OCI-LY3 (cell line): ENCODE data around the gene MLXIP.
A peak's percentile ranks its signal among the peaks of the same experiment; 100 is the strongest.
"Not testable (repeated sequence)": the region's sequence is repeated elsewhere in the genome, so short reads cannot be mapped to it uniquely, and the experiment has no call there.

Experiments used
- H2AFZ ChIP-seq: fragments of 200-600, 300-600 bp; shearing (Covaris generic); 2 replicates; pipeline ENCODE4 v1.6.0; 2014; ENCODE audit warnings: antibody characterized with exemption, low read depth, low read length
- H3K27ac ChIP-seq: fragments of 200-600, 300-600 bp; sonication (generic); 2 replicates; pipeline ENCODE4 v1.5.1; 2014; ENCODE audit warnings: mild to moderate bottlenecking, low read length, moderate library complexity, mixed read lengths
- H3K27me3 ChIP-seq: fragments of 200-600, 300-600 bp; sonication (generic); 2 replicates; pipeline ENCODE4 v1.6.1; 2014; ENCODE audit warnings: low read depth, low read length, mixed read lengths
- H3K36me3 ChIP-seq: fragments of 200-600, 300-600 bp; sonication (generic); replicated peaks from 2 replicates; pipeline ENCODE3; 2014; ENCODE audit warnings: low read depth, low read length, mixed read lengths
- H3K4me1 ChIP-seq: fragments of 300-600, 200-600 bp; sonication (generic); 2 replicates; pipeline ENCODE4 v1.6.1; 2014; ENCODE audit warnings: low read length, mixed read lengths
- H3K4me2 ChIP-seq: fragments of 200-600, 300-600 bp; sonication (generic); 2 replicates; pipeline ENCODE4 v1.6.1; 2014; ENCODE audit warnings: low read length, mixed read lengths
- H3K4me3 ChIP-seq: fragments of 300-600, 200-600 bp; sonication (generic); 2 replicates; pipeline ENCODE4 v1.5.1; 2014; ENCODE audit warnings: antibody characterized with exemption, mild to moderate bottlenecking, low read length, moderate library complexity
- H3K79me2 ChIP-seq: fragments of 300-600, 200-600 bp; shearing (Covaris generic); 2 replicates; pipeline ENCODE4 v1.6.1; 2014; ENCODE audit warnings: mild to moderate bottlenecking, low read length, mixed read lengths
- H3K9ac ChIP-seq: fragments of 300-600, 200-600 bp; shearing (Covaris generic); 2 replicates; pipeline ENCODE4 v1.6.0; 2014; ENCODE audit warnings: mild to moderate bottlenecking, low read length, moderate library complexity
- H3K9me3 ChIP-seq: fragments of 200-600, 300-600 bp; shearing (Covaris generic); 2 replicates; pipeline ENCODE4 v1.6.1; 2014; ENCODE audit warnings: low read length, mixed read lengths; ENCODE audit not compliant: insufficient read depth
- H4K20me1 ChIP-seq: fragments of 200-600, 300-600 bp; sonication (generic); 2 replicates; pipeline ENCODE4 v1.6.1; 2016; ENCODE audit warnings: low read length, mixed read lengths; ENCODE audit not compliant: insufficient read depth
- CTCF ChIP-seq: fragments of 200-600, 300-600 bp; sonication (generic); IDR thresholded peaks from 2 replicates; pipeline ENCODE4 v1.5.1; 2014; ENCODE audit warnings: antibody characterized with exemption, low read length, low read depth
- EZH2phosphoT487 ChIP-seq: fragments of 200-600 bp; shearing (Covaris generic); IDR thresholded peaks from 2 replicates; pipeline ENCODE4 v1.6.1; 2018; ENCODE audit warnings: antibody characterized with exemption, mixed run types, low read depth

Gene MLXIP

GRCh38 chr12:122036153-122036552, 42.4 kb upstream of the MLXIP start:
- peaks cover 39% of the 10 kb centered on the region for H3K4me1 ChIP-seq
- no peak overlapping the region for H3K27ac ChIP-seq
- no peaks in the 10 kb centered on the region for H3K27me3 ChIP-seq
- no peak overlapping the region for H3K9ac ChIP-seq
- H3K4me2 ChIP-seq = no peak overlapping the region
- no peak for TF ChIP-seq CTCF
- no peak for TF ChIP-seq EZH2phosphoT487
- H3K79me2 ChIP-seq = peaks cover 33% of the 10 kb centered on the region
- peaks cover 11% of the 10 kb centered on the region; the same call in 1 of the 2 replicates for H4K20me1 ChIP-seq
- H3K36me3 ChIP-seq = peaks cover 48% of the 10 kb centered on the region
- H2AFZ ChIP-seq = no peak overlapping the region
- H3K9me3 ChIP-seq = no peaks in the 10 kb centered on the region
- H3K4me3 ChIP-seq = no peak overlapping the region

GRCh38 chr12:122040579-122041386, 37.8 kb upstream of the MLXIP start:
- Histone ChIP-seq H3K27ac (peak overlapping the region; percentile 2; the same call in 1 of the 2 replicates), H4K20me1 (no peaks in the 10 kb centered on the region; the same call in 1 of the 2 replicates), H3K4me1 (peaks cover 14% of the 10 kb centered on the region), H2AFZ (no peak overlapping the region), H3K79me2 (0 out of 2 replicates have a peak, but pooled peaks cover 2% of the 10 kb centered on the region), H3K27me3 (no peaks in the 10 kb centered on the region), H3K9me3 (no peaks in the 10 kb centered on the region), H3K9ac (no peak overlapping the region), H3K4me3 (no peak overlapping the region), H3K4me2 (peak overlapping the region; percentile 35), H3K36me3 (peaks cover 39% of the 10 kb centered on the region)
- TF ChIP-seq EZH2phosphoT487 (no peak), CTCF (no peak)

GRCh38 chr12:122041458-122041857, 37.1 kb upstream of the MLXIP start:
- H3K36me3 ChIP-seq = peaks cover 38% of the 10 kb centered on the region
- H3K27me3 ChIP-seq, H4K20me1 ChIP-seq, H3K79me2 ChIP-seq, H3K9me3 ChIP-seq, H3K27ac ChIP-seq, H2AFZ ChIP-seq, H3K9ac ChIP-seq, H3K4me2 ChIP-seq, H3K4me3 ChIP-seq: not testable (repeated sequence)
- peaks cover 14% of the 10 kb centered on the region for H3K4me1 ChIP-seq

GRCh38 chr12:122042910-122043309, 35.6 kb upstream of the MLXIP start:
- TF ChIP-seq CTCF (no peak), EZH2phosphoT487 (no peak)

More at GRCh38 chr12:122042910-122043309, 35.6 kb upstream of the MLXIP start:
- no peaks in the 10 kb centered on the region for H3K79me2 ChIP-seq
- H3K4me3 ChIP-seq = no peak overlapping the region
- H3K4me2 ChIP-seq = no peak overlapping the region
- no peaks in the 10 kb centered on the region for H3K9me3 ChIP-seq
- H3K27me3 ChIP-seq = no peaks in the 10 kb centered on the region
- H3K27ac ChIP-seq = no peak overlapping the region
- no peaks in the 10 kb centered on the region; the same call in 1 of the 2 replicates for H4K20me1 ChIP-seq
- H3K9ac ChIP-seq = no peak overlapping the region
- peaks cover 14% of the 10 kb centered on the region for H3K4me1 ChIP-seq
- peaks cover 32% of the 10 kb centered on the region for H3K36me3 ChIP-seq
- H2AFZ ChIP-seq = no peak overlapping the region
